HG02678 (cell line): ENCODE measurements around the gene DNAH5.

ENCODE experiments used
- ATAC-seq: cut with Tn5 transposase; IDR thresholded peaks from one replicate; pipeline ENCODE4 v1.9.1; 2021; ENCODE audit warnings: mild to moderate bottlenecking, moderate library complexity; ENCODE audit not compliant: unreplicated experiment

The DNAH5 gene

GRCh38 chr5:13945271-13945670, 783 bp upstream of the DNAH5 start:
- ATAC-seq: no peak

- ATAC-seq: no peak
Measured at GRCh38 chr5:13943676-13944075, 812 bp downstream of the DNAH5 start.

- ATAC-seq: no peak
Measured at GRCh38 chr5:13941468-13941867, 3.0 kb downstream of the DNAH5 start.

- no peak for ATAC-seq
Measured at GRCh38 chr5:13939638-13940037, 4.8 kb downstream of the DNAH5 start.

GRCh38 chr5:13934921-13935320, 9.6 kb downstream of the DNAH5 start:
- no peak for ATAC-seq

DNA sequence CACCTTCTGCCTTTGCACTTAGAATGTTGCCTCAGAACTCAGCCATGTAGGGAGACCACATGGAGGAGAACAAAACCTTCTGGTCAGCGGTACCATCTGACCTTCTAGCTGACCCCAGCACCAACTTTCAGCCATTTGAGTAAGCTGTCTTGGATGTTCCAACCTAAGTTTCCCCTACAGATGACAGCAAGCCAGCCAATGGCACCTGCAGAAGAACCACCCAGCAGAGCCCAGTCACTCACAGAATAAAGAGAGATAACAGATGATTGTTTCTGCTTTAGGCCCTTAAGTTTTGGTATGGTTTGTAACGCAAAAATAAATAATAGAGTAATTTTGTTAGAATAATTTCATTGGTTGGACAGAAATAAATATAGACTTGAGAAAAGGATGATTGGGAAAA, 10.4 kb downstream of the DNAH5 start:
- ATAC-seq: no peak

- ATAC-seq: no peak
Measured at GRCh38 chr5:13932561-13932960, 11.9 kb downstream of the DNAH5 start.

DNA sequence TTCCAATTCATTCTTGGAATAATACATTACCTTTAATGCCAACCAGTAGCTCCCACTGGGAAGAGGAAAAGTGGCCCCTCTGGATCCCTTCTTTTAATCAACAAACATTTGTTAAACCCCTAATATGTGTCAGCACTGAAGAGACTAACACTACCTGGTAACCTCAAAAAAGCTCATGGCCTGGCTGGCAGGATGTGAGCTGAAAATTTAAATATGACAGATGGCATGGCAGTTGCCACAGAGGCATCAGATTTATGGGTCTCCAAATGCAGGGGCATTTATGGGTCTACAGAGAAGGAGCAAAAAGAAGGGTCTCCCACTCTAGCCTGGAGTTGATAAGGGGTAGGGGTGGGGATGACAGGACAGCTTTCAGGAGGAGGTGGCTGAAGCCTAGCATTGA, 12.5 kb downstream of the DNAH5 start:
- ATAC-seq: no peak

DNA sequence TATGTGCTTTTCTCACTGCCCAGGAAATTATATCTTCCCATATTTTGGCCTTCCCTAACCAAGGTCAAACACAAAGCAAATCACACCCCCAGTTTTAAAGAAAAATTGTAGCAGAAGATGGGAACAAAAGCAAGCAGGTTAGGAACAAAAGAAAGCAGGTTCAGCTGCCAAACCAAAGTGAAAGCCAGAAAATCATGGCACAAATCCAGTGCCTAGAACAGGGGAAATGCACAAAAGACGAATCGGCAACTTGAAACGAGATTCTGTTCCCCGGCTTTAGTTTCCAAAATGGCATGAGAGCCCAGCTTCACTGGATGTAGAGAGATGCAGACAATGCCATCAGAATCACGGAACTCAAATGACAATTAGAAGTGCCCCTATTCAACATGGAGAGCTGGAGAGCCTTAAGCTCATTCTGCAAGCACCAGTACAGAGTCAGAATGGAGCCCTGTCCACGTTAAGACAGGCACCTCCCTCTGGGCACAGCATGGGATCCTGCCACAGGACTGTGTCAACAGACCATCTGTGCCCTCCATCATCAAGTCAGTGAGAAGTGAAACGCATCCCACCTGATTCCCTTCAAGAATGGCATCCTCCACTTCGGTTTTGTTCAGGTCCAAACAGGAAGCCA, 13.8 kb downstream of the DNAH5 start:
- ATAC-seq: no peak

DNA sequence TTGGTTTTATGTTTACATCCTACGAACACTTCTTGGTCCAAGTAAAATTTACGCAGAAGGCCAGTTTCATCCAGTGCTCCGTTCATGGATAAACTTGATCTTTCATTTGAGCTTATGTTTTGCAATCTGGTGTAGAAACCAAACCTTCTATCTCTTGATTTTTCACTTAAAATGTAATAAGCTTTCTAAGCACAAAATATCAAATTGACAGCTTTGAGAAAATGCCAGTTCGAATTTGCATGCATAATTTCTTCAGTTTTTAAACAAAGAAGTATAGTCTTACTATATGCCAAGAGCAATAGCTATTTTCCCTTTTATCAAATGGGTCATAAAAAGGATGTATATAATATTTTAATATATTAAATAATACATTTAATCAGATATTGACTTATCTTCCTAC, 17.8 kb downstream of the DNAH5 start:
- no peak for ATAC-seq

GRCh38 chr5:13921578-13921977, 22.9 kb downstream of the DNAH5 start:
- no peak for ATAC-seq

GRCh38 chr5:13919786-13920185, 24.7 kb downstream of the DNAH5 start:
- no peak for ATAC-seq

- no peak for ATAC-seq
Measured at GRCh38 chr5:13919087-13919486, 25.4 kb downstream of the DNAH5 start.

DNA sequence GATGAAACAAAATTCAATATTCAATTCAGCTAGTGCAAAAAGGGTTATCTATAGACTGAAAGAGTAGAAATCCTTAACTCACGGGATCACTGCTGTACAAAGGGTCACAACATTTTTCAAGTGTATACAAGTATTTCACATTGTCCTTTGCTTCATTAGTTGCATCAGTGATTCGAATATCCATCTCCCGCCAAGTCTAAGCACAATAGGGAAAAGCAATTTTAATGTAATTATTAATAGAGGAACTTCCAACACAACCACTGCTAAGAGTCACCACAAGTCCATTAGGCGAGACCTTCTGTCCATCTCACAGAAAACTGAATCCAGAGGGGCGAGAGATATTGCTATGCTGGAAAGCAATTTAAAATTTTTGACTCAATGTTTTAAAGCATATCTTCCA, 27.4 kb downstream of the DNAH5 start:
- no peak for ATAC-seq

GRCh38 chr5:13913962-13914361, 30.5 kb downstream of the DNAH5 start:
- no peak for ATAC-seq

DNA sequence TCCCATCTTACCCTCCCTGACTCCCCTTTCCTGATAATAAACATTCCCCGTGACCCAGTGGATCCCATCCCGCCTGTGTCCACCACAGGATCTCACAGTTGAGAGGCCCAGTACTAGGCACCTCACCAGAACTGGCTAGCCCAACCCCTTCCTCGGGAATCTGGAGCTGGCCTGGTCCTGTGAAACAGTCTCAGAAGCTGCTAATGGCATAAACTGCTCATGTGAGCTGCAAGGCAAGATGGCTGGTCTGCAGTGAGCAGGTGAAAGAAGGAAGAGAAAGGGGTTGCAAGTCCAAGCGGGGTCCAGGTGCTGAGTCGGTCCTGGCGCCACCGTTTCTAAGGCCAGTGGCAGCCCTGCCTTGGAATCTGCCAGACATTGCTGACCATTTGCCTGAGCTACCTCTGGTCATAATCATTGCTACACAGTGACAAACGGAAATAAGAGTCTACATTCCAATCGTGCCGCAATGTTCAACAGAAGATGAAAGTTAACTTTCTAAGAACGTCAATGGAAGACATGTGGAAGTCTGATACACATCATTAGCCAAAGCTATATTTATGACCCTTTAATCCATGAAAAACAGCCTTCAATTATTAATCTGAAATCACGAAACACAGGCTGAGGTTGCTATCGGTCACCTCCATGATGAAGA, 33.7 kb downstream of the DNAH5 start:
- no peak for ATAC-seq

- ATAC-seq: no peak
Measured at GRCh38 chr5:13910201-13910600, 34.3 kb downstream of the DNAH5 start.

DNA sequence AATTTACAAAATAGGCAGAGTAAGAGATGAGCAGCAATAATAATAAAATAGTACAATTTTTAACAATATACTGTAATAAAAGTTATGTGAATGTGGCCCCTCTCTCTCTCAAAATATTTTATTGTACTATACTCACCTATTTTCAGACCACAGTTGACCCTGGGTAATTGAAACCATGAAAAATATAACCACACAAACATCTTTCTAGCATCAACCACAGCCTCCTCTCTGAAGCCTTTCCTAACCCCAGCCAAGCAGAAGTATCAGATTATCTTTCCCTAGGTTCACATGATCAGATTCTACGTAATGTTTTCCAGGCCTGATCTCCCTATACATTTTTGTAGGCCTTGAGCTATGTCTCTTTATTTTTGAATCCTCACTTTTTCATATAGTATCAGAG, 35.2 kb downstream of the DNAH5 start:
- ATAC-seq: no peak

- ATAC-seq: no peak
Measured at GRCh38 chr5:13898569-13898968, 45.9 kb downstream of the DNAH5 start.

- ATAC-seq: no peak
Measured at GRCh38 chr5:13878357-13878756, 66.1 kb downstream of the DNAH5 start.

- ATAC-seq: no peak
Measured at GRCh38 chr5:13866792-13867191, 77.7 kb downstream of the DNAH5 start.

- ATAC-seq: no peak
Measured at GRCh38 chr5:13865312-13865711, 79.2 kb downstream of the DNAH5 start.

DNA sequence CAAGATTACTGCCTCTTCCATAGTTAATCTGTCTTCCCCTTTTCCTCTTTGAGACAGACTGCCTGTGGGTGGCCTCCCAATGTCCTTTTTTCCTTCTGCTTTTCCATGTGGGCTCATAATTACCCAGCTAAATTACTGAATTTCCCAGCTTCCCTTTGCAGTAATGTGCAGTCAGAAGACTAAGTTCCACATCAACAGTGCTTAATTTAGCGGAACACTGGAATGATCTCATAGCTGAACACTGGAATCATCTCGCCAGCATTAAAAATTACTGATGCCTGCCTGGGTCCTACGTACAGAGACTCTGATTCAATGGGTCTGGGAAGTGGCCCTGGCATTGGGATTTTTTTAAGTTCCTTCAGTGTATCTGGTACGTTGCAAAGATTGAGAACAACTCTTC, 84.3 kb downstream of the DNAH5 start:
- no peak for ATAC-seq
